GM10248 (cell line): ENCODE data around the gene PPP1R3E.

Experiments
- CTCF ChIA-PET: fragments of 300-600 bp; sonication (Branson Sonifier 250); formaldehyde crosslinking; extraction: SDS; loops from one replicate; lab custom pipeline; 2021; ENCODE audit warnings: antibody characterized with exemption; lab: Yijun Ruan, JAX
- POLR2A ChIA-PET: fragments of 350-650 bp; sonication (Branson Sonifier 250); formaldehyde crosslinking; extraction: SDS; loops from one replicate; lab custom pipeline; 2020; ENCODE audit warnings: antibody characterized with exemption; lab: Yijun Ruan, JAX
- DNase-seq: peaks from one replicate; pipeline ENCODE4 v3.0.0; 2012; ENCODE audit errors: extremely low spot score
- TF ChIP-seq, protein P1 (sequence below): IDR thresholded peaks from 2 replicates; pipeline ENCODE4 v1.5.1; 2012; ENCODE audit warnings: mild to moderate bottlenecking, low read depth; ENCODE audit errors: extremely low read depth, missing control alignments, control extremely low read depth

PPP1R3E gene

DNA sequence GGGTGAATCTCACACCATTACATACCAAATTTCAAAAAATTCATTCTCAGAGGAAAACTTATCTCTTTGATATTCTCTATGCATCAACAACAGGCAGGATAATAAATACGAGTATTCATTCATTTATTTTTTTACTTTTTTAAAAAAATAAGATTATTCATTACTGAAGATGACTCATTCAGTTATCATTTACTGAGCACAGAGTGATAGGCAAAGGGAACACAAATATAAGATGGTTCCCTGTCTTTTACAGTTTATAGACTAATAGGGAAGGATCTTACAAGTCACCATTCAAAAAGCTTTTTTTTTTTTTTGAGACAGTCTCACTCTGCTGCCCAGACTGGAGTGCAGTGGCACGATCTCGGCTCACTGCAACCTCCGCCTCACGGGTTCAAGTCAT, 13.6 kb upstream of the PPP1R3E start:
- TF ChIP-seq, protein P1, sequence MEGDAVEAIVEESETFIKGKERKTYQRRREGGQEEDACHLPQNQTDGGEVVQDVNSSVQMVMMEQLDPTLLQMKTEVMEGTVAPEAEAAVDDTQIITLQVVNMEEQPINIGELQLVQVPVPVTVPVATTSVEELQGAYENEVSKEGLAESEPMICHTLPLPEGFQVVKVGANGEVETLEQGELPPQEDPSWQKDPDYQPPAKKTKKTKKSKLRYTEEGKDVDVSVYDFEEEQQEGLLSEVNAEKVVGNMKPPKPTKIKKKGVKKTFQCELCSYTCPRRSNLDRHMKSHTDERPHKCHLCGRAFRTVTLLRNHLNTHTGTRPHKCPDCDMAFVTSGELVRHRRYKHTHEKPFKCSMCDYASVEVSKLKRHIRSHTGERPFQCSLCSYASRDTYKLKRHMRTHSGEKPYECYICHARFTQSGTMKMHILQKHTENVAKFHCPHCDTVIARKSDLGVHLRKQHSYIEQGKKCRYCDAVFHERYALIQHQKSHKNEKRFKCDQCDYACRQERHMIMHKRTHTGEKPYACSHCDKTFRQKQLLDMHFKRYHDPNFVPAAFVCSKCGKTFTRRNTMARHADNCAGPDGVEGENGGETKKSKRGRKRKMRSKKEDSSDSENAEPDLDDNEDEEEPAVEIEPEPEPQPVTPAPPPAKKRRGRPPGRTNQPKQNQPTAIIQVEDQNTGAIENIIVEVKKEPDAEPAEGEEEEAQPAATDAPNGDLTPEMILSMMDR, result no peak
- POLR2A ChIA-PET, result no interaction called here
- CTCF ChIA-PET, result interaction anchor here (1.5 to 8.0 kb wide), 2 partner anchors 15 to 63 kb away, joined by 3 to 136 read pairs; partner anchors contain the start of genes BCL2L2 and PPP1R3E
- no peak for DNase-seq

DNA sequence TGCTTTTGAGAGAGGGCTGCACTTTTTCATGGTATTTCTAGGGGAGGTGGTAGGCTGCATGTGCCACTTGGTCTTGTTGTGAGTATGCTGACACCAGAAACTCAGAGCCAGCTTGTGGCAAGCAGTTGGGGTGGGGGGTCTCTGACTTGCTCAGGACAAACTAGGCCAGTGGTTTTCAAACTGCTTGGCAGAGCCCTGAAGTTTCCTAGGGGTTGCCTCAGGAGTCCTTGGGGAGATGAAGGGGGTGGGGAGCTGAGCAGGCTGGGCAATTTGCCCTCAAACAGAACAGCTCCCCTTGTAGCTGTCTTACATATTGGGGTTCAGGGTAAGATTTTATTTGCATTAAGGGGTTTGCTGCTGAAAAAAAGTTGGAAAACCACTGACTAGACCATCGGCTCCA, 7.9 kb upstream of the PPP1R3E start:
- DNase-seq, result no peak
- ChIA-PET CTCF (interaction anchor here (0.7 to 4.8 kb wide), 8 partner anchors 8 to 190 kb away, joined by 3 to 20 read pairs (median 6); partner anchors contain the start of gene PPP1R3E), POLR2A (interaction anchor here (0.8 kb wide), 1 partner anchor 10 kb away, joined by 3 read pairs; no protein-coding TSS in a partner anchor)
- TF ChIP-seq, protein P1, result no peak

DNA sequence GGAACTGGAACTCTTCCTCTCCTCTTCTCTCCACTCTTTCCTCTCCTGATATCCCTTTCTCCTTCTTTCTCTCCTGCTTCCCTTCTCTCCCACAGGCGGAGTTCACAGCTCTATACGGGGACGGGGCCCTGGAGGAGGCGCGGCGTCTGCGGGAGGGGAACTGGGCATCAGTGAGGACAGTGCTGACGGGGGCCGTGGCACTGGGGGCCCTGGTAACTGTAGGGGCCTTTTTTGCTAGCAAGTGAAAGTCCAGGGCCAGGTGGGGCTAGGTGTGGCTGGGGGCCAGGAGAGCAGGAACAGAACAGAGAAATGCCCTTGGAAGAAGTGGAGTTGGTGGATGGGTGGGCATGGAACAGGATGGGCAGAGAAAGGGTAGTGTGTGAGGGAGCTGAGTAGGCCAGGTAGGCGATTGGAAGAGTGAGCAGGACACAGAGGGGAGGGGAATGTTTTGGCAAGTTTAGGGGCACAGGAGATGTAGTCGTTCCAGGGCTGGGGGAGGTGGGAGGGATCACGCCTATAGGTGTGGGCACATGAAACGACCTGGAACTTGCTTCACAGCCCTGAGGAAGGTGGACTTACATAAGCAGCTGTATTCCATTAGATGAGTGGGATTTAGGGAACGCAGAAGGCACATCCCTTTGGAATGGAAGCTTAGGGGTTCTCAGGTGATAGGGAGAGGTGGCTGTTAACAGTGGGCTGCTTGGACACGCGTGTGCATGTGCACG, 6.2 kb upstream of the PPP1R3E start:
- TF ChIP-seq, protein P1, result no peak
- CTCF ChIA-PET, result interaction anchor here (4.8 to 16.2 kb wide), 2 partner anchors 11 to 14 kb away, joined by 20 to 136 read pairs; partner anchors contain the start of gene PABPN1
- no peak for DNase-seq
- POLR2A ChIA-PET, result no interaction called here

DNA sequence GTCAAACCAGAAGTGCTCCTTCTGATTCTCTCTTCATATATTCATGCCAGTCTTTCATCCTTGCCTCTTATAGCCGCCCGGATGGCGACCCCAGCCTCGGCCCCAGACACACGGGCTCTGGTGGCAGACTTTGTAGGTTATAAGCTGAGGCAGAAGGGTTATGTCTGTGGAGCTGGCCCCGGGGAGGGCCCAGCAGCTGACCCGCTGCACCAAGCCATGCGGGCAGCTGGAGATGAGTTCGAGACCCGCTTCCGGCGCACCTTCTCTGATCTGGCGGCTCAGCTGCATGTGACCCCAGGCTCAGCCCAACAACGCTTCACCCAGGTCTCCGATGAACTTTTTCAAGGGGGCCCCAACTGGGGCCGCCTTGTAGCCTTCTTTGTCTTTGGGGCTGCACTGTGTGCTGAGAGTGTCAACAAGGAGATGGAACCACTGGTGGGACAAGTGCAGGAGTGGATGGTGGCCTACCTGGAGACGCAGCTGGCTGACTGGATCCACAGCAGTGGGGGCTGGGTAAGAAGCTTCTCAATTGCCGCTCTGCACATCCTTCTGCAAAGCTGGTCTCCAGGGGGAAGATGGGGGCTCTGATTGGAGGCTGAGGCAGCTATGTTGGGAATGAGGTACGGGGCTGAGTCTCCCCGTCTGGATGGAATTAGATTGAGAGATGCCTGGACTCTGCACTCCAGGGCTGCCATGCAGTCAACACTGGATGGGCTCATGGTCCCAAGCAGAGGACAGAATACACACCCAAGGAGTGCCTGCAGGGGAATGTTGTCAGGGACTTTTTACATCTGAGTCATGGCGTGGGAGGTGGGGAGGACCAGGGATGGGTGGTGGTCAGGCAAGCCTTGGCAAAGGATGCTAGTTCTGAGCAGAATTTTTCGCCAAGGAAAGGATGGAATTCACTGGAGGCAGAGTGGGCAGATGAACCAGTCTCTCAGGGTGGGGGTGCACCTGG, 5.3 kb upstream of the PPP1R3E start:
- POLR2A ChIA-PET, result interaction anchor here (0.7 kb wide), 1 partner anchor 21 kb away, joined by 3 read pairs; no protein-coding TSS in a partner anchor
- no peak for DNase-seq
- CTCF ChIA-PET, result interaction anchor here (0.7 to 16.2 kb wide), 4 partner anchors 12 to 22 kb away, joined by 3 to 136 read pairs (median 14); partner anchors contain the start of genes HOMEZ and PABPN1
- TF ChIP-seq, protein P1, result no peak

DNA sequence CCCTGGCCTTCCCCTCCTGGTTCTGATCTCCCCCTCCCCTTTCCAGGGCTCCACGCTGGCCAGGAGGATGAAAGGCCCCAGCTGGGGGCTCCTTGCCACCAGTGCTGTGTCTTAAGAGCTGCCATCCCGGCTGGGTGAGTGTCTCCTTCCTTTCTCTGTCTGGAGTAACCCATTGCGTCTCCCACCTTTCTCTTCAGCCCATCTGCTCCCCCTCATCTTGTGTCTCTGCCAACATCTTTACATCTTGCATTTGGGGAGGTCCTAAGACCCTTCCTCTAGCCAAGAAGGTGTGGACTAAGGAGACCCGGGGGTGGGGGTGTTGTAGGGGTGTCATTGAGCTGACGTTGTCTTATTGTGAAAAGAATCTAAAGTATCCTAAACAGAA, 4.5 kb upstream of the PPP1R3E start:
- CTCF ChIA-PET, result interaction anchor here (0.7 to 16.2 kb wide), 4 partner anchors 12 to 21 kb away, joined by 3 to 136 read pairs (median 14); partner anchors contain the start of genes HOMEZ and PABPN1
- TF ChIP-seq, protein P1, result no peak
- no peak for DNase-seq
- POLR2A ChIA-PET, result interaction anchor here (0.6 to 1.6 kb wide), 2 partner anchors 14 to 1836 kb away, joined by 3 to 8 read pairs; partner anchors contain the start of gene PABPN1
